ENCODE data around the gene GPR142.

DNA sequence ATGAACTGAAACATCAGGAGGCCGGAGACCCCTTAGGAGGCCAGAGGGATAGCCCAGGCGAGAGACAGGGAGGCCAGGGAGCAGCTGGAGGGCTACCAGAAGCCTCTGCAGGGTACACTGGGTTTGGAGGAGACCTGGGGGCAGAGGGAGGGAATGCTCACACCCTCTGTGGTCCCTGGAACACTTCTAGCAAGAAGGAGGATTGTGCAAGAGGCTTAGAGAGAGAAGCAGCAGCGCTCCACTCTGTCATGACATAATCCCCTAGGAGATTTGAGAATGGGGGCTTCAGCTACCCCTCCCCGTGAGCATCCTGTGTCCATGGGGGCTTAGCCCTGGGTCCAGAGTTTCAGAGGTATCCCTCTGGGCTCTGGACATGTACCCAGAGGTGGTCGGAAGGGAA is 15.8 kb downstream of the GPR142 start:
- TF ChIP-seq, protein P1, sequence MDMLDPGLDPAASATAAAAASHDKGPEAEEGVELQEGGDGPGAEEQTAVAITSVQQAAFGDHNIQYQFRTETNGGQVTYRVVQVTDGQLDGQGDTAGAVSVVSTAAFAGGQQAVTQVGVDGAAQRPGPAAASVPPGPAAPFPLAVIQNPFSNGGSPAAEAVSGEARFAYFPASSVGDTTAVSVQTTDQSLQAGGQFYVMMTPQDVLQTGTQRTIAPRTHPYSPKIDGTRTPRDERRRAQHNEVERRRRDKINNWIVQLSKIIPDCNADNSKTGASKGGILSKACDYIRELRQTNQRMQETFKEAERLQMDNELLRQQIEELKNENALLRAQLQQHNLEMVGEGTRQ (IDR thresholded peaks at IDR 0.05; ENCODE audit: borderline replicate concordance, low read depth, low read length) = no peak
- TF ChIP-seq CTCF (IDR thresholded peaks at IDR 0.05) (no peak), EP300 (IDR thresholded peaks at IDR 0.05; ENCODE audit: borderline replicate concordance in 1 of 2, low read depth in 1 of 2, low read length in 1 of 2) (no peak), POLR2AphosphoS5 (IDR thresholded peaks at IDR 0.05; ENCODE audit: low read depth, low read length) (no peak)
- TF ChIP-seq, protein P2, sequence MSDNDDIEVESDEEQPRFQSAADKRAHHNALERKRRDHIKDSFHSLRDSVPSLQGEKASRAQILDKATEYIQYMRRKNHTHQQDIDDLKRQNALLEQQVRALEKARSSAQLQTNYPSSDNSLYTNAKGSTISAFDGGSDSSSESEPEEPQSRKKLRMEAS (IDR thresholded peaks at IDR 0.05; ENCODE audit: low read depth) = no peak

All from SK-N-SH (cell line).